ENCODE data around the gene UBE2V1. TPM values are rescaled to one million over a fixed set of nuclear protein-coding genes. Genes with fewer than 3 reads are reported as not detected.

The UBE2V1 gene
- polyA plus RNA-seq, 1 experiment, result 171 TPM

- Histone ChIP-seq H3K9me3 (ENCODE audit: control insufficient read depth, insufficient read depth, low read length) (no peaks in the 10 kb centered on the region), H3K27ac (ENCODE audit: low read depth, low read length) (no peak overlapping the region), H3K4me3 (ENCODE audit: low read depth, low read length) (no peak overlapping the region), H3K27me3 (ENCODE audit: control insufficient read depth, insufficient read depth, low read length) (no peaks in the 10 kb centered on the region)
- ChIA-PET POLR2A (interaction anchor here (0.7 kb wide), 1 partner anchor 19 kb away, joined by 3 read pairs; no protein-coding TSS in a partner anchor), CTCF (interaction anchor here (1.1 kb wide), 1 partner anchor 18 kb away, joined by 5 read pairs; no protein-coding TSS in a partner anchor)
- no peak for TF ChIP-seq CTCF (IDR thresholded peaks at IDR 0.05; ENCODE audit: low read depth, low read length)
- DNase-seq (ENCODE audit: low read depth, low spot score), result no peak
These were observed 59.4 kb downstream of the UBE2V1 start for GRCh38 chr20:50053362-50054230.

DNA sequence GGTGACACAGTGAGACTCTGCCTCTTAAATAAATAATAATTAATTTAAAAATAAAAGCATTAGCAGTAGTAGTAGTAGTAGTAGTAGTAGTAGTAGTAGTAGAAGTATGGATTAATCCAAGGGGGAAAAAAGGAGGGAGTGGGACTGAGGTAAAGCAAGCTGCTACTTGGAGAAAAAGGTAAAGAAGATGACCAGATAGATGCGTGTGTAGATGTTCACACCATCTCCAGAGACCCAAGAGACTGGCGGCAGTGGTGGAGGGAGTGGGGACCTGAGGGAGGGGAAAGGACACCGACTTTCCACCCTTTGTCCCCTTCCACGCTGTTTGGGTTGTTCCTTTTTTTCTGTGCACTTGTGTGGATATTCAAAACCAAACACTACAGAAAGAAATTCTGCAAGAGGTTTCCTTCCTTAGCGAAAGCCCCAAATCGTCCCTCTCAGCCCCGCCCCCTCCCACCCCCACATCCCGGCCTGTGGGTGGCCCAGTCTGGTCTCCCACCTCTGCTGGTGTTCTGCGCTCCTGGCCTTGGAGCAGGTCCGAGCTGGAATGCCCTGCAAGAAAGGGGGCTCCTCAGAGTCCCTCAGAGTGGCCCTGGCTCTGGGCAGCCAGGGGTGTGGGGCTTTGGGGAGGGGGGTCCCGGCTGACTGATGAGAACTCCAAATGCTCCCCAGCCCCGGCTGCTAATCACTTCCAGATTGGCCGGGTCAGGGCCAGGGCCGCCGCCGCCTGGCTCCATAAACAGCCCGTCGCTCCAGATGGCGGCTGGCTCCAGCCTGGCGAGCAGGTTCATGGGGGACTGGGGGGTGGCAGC, 60.2 kb downstream of the UBE2V1 start:
- ChIA-PET CTCF (interaction anchor here (0.9 kb wide), 1 partner anchor 19 kb away, joined by 3 read pairs; no protein-coding TSS in a partner anchor), POLR2A (no interaction called here)
- no peak for TF ChIP-seq CTCF (IDR thresholded peaks at IDR 0.05; ENCODE audit: low read depth, low read length)
- no peaks in the 10 kb centered on the region for H3K9me3 ChIP-seq (ENCODE audit: control insufficient read depth, insufficient read depth, low read length)
- H3K27me3 ChIP-seq (ENCODE audit: control insufficient read depth, insufficient read depth, low read length), result no peaks in the 10 kb centered on the region
- H3K27ac ChIP-seq (ENCODE audit: low read depth, low read length), result no peak overlapping the region
- no peak for DNase-seq (ENCODE audit: low read depth, low spot score)
- no peak overlapping the region for H3K4me3 ChIP-seq (ENCODE audit: low read depth, low read length)

GRCh38 chr20:50050660-50051308, 62.2 kb downstream of the UBE2V1 start:
- Histone ChIP-seq H3K27ac (ENCODE audit: low read depth, low read length) (no peak overlapping the region), H3K9me3 (ENCODE audit: control insufficient read depth, insufficient read depth, low read length) (no peaks in the 10 kb centered on the region), H3K27me3 (ENCODE audit: control insufficient read depth, insufficient read depth, low read length) (no peaks in the 10 kb centered on the region), H3K4me3 (ENCODE audit: low read depth, low read length) (no peak overlapping the region)
- TF ChIP-seq CTCF (IDR thresholded peaks at IDR 0.05; ENCODE audit: low read depth, low read length), result no peak
- ChIA-PET CTCF (interaction anchor here (1.0 kb wide), 1 partner anchor 23 kb away, joined by 3 read pairs; no protein-coding TSS in a partner anchor), POLR2A (no interaction called here)
- DNase-seq (ENCODE audit: low read depth, low spot score), result no peak

- DNase-seq (ENCODE audit: low read depth, low spot score), result no peak
- no peak overlapping the region for H3K27ac ChIP-seq (ENCODE audit: low read depth, low read length)
- TF ChIP-seq CTCF (IDR thresholded peaks at IDR 0.05; ENCODE audit: low read depth, low read length), result no peak
- H3K4me3 ChIP-seq (ENCODE audit: low read depth, low read length), result no peak overlapping the region
- ChIA-PET CTCF (interaction anchor here (1.0 kb wide), 1 partner anchor 23 kb away, joined by 3 read pairs; no protein-coding TSS in a partner anchor), POLR2A (no interaction called here)
- no peaks in the 10 kb centered on the region for H3K27me3 ChIP-seq (ENCODE audit: control insufficient read depth, insufficient read depth, low read length)
- H3K9me3 ChIP-seq (ENCODE audit: control insufficient read depth, insufficient read depth, low read length), result no peaks in the 10 kb centered on the region
These were observed 62.7 kb downstream of the UBE2V1 start for GRCh38 chr20:50050214-50050613.
